Urinary bladder (tissue), 4 donors: ENCODE results near the gene LINC01488. TPM values are rescaled to one million over a fixed set of nuclear protein-coding genes. Genes with fewer than 3 reads are reported as not detected.

Experiments used
- DNase-seq: peaks from one replicate; pipeline ENCODE4 v3.0.0-alpha.2; 2015; ENCODE audit errors: extremely low spot score
- H3K27ac ChIP-seq: one replicate; pipeline ENCODE4 v1.5.1; 2013; ENCODE audit warnings: low read depth, mild to moderate bottlenecking, moderate library complexity
- H3K36me3 ChIP-seq: one replicate; pipeline ENCODE4 v1.6.1; 2013; ENCODE audit warnings: mild to moderate bottlenecking, moderate library complexity; ENCODE audit not compliant: insufficient read depth
- H3K4me1 ChIP-seq: one replicate; pipeline ENCODE4 v1.6.1; 2013; ENCODE audit warnings: mild to moderate bottlenecking, moderate library complexity; ENCODE audit not compliant: insufficient read depth
- H3K4me3 ChIP-seq: one replicate; pipeline ENCODE4 v1.5.1; 2013; ENCODE audit warnings: low read depth, low read length
- WGBS: extraction: QIAGEN DNeasy Blood & Tissue Kit; methylation state at CpG from one replicate; pipeline ENCODE4 v1.1.7; 2013; 5-methylcytosine and 5-hydroxymethylcytosine counted together
- polyA plus RNA-seq: library from polyadenylated mRNA; stranded (reverse); fragments of 200-250 nt; gene quantifications from one replicate; pipeline ENCODE4 v1.2.3, GENCODE V29; 2013
- total RNA-seq: library from RNA; depleted of rRNA; stranded (reverse); fragments of >200 nt; gene quantifications from one replicate; pipeline ENCODE4 v1.2.3, GENCODE V29; 2014
- donor health status: healthy with polysubstance abuse.
- donor health status: healthy.

The LINC01488 gene
- total and polyA plus RNA-seq, 2 donors = 0.05 TPM; not detected in 1

DNA sequence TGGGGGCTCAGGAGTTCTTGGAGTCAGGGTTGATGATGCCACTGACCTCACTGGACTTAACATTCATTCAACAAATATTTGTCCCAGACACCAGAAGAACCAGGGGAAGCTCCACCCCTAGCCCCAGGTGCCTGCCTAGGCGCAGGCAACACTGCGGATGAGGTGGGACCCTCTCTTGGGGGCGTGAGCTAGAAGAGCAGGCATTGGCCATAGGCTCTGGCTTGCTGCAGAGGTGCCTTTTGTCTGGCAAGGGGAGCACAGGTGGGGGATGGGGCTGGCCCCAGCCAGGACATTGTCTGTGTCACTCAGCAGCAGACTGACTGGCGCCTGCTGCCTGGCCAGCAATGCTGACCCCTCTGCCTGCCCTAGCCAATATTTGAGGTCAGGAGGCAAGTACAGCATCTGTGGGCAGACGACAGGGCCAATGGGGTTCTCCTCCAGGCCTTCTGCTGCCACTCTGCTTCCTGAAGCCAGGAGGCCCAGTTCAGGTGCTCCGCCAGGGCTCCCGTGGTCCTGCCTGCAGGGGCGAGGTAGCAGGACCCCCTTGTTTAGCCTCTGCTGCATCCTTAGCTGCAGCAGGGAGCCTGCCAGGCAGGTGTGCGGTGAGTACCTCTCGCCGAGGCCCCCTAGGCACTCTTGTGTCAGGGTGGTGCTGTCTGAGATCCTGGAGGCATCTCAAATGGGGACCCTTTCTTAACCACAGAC lies 4.0 kb downstream of the LINC01488 start:
- DNase-seq = no peak
- 95% methylated on average over 11 of the region's 11 CpGs for WGBS
- Histone ChIP-seq H3K4me1 (no peaks in the 10 kb centered on the region), H3K4me3 (no peak overlapping the region), H3K27ac (no peak overlapping the region), H3K36me3 (no peaks in the 10 kb centered on the region)

DNA sequence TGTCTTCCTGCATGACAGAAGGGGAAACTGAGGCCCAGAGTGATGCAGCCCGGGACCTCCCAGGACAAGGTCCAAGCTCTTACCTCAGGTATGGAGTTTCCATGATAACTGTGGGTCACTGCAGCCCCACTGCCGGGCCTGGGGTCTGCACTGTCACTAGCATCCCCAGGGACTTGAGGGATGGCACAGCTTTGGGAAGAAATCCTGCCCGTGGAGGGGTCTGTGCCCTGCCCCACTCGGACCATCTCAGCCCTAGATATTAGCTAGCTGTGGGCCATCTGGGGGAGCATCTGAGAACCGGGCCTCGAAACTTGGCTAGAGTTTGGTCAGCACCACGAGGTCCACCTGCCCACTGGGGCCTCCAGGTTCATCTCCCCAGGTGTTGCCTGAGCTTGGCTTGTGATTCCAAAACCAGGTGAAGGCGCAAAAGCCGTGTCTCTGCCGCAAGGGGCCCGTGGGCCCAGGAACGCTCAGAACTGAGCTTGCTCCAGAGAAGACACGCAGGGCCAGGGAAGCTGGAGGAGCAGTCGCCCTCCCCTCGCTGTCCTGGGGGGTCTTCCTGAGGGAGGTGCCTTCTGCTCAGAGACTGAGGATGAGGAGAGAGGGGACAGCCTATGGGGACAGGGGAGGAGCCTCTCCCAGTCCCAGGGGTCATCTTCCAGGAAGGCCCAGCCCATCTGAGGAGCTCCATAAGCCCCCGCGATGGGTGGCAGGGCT lies 4.8 kb downstream of the LINC01488 start:
- Histone ChIP-seq H3K36me3 (no peaks in the 10 kb centered on the region), H3K4me1 (no peaks in the 10 kb centered on the region), H3K4me3 (no peak overlapping the region), H3K27ac (no peak overlapping the region)
- no peak for DNase-seq
- WGBS = 86% methylated on average over 17 of the region's 17 CpGs

DNA sequence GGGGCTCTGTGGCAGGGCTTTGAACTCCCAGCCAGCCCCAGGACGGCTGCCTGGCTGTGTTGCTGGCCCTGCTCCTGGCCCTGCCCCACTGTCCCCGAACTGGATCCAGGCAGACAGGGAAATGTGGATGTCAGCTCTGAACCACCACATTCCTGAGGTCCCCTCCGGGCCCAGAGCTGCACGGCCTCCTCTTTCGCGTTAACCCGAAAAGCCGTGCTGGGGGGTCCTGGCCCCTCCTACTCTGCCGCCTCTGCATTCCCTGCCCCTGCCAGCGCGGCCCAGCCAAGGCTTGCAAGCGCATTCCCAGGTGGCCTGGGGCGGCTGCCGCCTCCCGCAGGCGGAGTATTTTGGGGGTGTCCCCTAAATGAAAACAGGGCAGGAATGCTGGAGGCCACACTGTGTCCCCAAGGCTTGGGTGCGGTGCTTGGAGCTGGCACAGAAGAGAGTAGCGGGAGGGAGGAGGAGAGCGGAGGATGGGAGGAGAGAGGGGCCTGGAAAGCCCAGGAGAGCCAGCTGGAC lies 5.4 kb downstream of the LINC01488 start:
- no peaks in the 10 kb centered on the region for H3K4me1 ChIP-seq
- 64% methylated on average over 19 of the region's 19 CpGs for WGBS
- no peak for DNase-seq
- no peaks in the 10 kb centered on the region for H3K36me3 ChIP-seq
- H3K27ac ChIP-seq = no peak overlapping the region
- H3K4me3 ChIP-seq = no peak overlapping the region

DNA sequence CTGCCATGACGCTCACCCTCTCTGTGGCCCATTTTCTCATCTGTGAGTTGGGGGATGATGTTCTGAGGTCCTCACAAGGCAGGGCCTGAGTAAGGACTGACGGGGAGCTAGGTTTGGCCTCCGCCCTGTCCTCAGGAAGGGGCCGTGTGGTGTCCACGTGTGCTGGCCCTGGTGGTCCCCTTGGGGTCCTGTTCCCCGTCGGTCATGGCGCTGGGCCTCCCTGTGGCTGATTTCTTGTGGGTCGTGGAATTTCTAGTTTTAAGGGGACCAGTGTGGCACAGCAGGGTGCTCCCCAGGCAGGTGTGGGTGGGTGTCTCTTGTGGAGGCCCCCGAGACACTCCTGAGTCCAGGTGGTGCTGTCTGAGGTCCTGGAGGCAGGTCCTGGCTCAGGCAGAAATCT lies 5.9 kb downstream of the LINC01488 start:
- Histone ChIP-seq H3K4me3 (no peak overlapping the region), H3K4me1 (no peaks in the 10 kb centered on the region), H3K36me3 (no peaks in the 10 kb centered on the region), H3K27ac (no peak overlapping the region)
- no peak for DNase-seq
- whole genome bisulfite sequencing = 91% methylated on average over 10 of the region's 10 CpGs

DNA sequence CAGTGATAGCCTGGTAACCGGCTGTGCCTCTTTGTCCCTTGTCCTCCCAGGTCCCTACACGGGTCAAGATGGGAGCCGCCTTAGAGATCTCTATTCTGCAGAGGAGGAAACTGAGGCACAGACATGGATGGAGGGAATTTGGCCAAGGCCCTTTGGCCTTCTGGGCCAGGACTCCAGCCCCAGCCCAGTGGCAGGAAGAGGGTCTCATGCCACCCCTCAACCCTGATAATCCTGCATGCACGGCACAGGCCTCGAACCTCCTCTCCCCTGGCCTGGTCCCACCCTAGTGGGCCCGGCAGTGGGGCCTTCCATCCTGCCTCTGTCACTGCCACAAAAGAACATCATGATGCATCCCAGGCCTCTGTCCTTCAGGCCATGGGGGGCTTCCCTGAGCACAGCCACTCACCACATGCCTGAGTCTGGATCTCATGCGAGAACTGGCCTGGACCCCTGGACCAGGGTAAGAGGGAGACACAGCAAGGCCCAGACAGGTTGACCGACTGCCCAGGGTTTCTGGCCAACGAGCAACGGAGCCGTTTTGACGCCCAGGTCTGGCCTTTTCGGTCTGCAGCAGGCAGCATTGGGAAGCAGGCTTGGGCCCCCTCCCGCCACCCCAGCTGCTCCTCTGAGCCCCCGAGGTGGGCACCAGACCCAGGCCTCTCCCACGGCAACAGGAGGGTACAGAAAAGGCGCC lies 6.5 kb downstream of the LINC01488 start:
- H3K4me1 ChIP-seq = no peaks in the 10 kb centered on the region
- no peak for DNase-seq
- WGBS = 94% methylated on average over 17 of the region's 17 CpGs
- H3K27ac ChIP-seq = no peak overlapping the region
- H3K36me3 ChIP-seq = no peaks in the 10 kb centered on the region
- H3K4me3 ChIP-seq = no peak overlapping the region

- no peak overlapping the region for H3K27ac ChIP-seq
- no peak for DNase-seq
- no peaks in the 10 kb centered on the region for H3K4me1 ChIP-seq
- 94% methylated on average over 16 of the region's 16 CpGs for whole genome bisulfite sequencing
- H3K36me3 ChIP-seq = no peaks in the 10 kb centered on the region
- H3K4me3 ChIP-seq = no peak overlapping the region
Observed at GRCh38 chr11:69488543-69488940, 7.1 kb downstream of the LINC01488 start.

- H3K27ac ChIP-seq = no peak overlapping the region
- H3K4me1 ChIP-seq = no peaks in the 10 kb centered on the region
- no peak overlapping the region for H3K4me3 ChIP-seq
- no peaks in the 10 kb centered on the region for H3K36me3 ChIP-seq
- no peak for DNase-seq
- 65% methylated on average over 23 of the region's 23 CpGs for WGBS
Observed at GRCh38 chr11:69489031-69489745, 7.7 kb downstream of the LINC01488 start.

DNA sequence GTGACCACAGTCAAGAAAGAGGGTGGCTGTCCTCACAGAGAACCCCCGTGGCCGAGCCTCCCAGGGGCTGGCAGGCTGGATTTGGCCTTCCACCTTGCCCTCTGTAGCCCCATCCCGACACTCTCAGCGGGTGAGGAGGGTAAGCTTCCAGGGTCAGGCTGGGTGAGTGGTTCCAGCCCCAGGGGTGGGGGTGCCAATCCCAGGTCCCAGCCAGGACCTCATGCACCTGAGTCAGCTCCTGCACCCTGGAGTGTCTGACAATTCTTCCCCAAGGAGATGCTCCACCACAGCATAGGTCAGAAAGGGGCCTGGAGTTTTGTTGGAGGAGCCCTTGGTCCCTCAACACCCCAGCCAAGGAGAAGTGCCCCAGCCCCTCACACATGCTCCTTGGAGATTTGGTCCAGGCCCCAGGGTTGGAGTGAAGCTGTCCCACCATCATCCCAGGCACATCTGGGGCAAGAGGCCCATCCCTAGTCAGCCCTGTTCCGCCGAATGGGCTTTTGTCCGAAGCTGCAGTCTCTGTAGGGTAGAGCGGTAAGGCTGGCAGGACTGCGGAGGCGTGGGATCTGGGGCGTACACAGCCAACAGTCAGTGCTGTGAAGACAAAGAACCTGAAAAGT lies 8.4 kb downstream of the LINC01488 start:
- Histone ChIP-seq H3K4me3 (no peak overlapping the region), H3K36me3 (no peaks in the 10 kb centered on the region), H3K27ac (no peak overlapping the region), H3K4me1 (no peaks in the 10 kb centered on the region)
- WGBS = 93% methylated on average over 11 of the region's 11 CpGs
- no peak for DNase-seq

DNA sequence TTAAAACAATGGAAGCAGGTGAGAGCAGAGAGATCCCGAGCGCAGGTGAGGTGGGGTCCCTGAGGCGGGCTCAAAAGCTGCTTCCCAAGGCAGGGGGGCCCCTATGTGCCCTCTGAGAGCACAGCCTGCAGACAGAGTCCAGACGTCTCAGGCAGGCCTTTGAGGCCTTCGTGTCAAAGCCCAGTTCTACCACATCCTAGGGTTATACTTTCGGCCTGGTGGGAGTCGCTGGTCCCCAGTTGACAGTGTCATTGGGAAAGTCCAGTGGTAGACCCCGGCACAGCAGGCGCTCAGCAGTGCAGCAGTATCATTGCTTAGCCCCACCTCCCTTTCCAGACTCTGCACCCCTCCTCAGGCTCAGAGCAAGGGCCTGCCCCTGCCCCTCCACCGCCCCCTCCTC lies 9.1 kb downstream of the LINC01488 start:
- H3K4me3 ChIP-seq = no peak overlapping the region
- no peaks in the 10 kb centered on the region for H3K4me1 ChIP-seq
- no peak overlapping the region for H3K27ac ChIP-seq
- no peaks in the 10 kb centered on the region for H3K36me3 ChIP-seq
- DNase-seq = no peak
- WGBS = 96% methylated on average over 10 of the region's 10 CpGs

DNA sequence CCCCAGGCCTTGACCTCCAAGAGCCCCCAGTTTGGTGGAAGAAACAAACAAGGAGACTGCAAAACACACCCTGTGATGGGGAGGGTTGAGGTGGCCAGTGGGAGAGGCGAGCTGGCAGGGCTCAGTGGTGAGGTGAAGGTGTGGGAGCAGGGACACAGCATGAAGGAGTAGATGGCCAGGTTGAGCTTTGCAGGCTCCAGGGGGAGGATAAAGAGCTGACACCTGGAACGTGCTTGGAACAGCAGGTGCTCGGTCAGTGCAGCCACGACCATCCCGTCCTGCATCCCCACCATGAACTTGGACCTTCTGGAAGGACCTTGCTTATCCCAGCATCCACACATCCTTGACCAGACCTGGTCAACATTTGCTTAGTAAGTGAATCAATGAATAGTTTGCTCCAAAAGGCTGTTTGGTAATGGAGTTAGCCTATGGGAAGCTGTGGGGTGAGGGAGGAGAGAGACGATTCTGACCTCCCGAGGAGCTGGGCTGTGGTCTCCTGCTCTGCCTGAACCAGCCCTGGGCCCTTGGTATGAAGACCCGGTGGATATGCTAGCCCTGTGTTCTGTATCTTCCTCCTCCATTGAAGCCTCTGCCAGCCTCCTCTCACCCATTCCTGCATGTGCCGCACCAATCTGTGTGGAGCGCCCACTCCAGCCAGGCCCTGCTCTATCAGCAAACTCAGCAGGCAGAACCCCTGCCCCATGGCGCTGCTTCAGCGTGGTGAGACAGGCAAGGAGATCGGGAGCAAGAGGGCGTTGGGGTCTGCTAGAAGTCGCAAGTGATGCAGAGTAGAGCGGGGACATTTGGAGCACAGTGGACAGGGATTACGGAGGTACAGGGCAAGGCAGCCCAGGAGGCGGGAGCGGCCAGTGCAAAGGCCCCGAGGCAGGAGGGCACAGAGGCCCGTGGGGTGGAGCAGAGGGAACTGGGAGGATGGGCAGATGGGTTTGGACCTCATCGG lies 9.9 kb downstream of the LINC01488 start:
- Histone ChIP-seq H3K27ac (no peak overlapping the region), H3K36me3 (no peaks in the 10 kb centered on the region), H3K4me3 (no peak overlapping the region), H3K4me1 (no peaks in the 10 kb centered on the region)
- 96% methylated on average over 22 of the region's 22 CpGs for WGBS
- DNase-seq = no peak

- 90% methylated on average over 27 of the region's 27 CpGs for WGBS
- no peaks in the 10 kb centered on the region for H3K4me1 ChIP-seq
- no peak for DNase-seq
- no peaks in the 10 kb centered on the region for H3K36me3 ChIP-seq
- H3K27ac ChIP-seq = no peak overlapping the region
- H3K4me3 ChIP-seq = no peak overlapping the region
Observed at GRCh38 chr11:69492201-69492991, 10.9 kb downstream of the LINC01488 start.
